Thyroid gland (tissue), 4 donors: ENCODE measurements around the gene ITGB1BP1.

Source experiments
- POLR2A ChIP-seq, 2 donors: fragments of 450-650 bp; IDR thresholded peaks; one replicate each; pipeline ENCODE4 v1.6.1; 2017; ENCODE audit warnings: antibody characterized with exemption in 2 of 2, mild to moderate bottlenecking in 2 of 2, moderate library complexity in 1 of 2
- TF ChIP-seq, protein P1 (sequence below), 6 experiments: fragments of 200-600 bp in 3 of 6; fragments of 450-650 bp in 3 of 6; sonication (generic) in 3 of 6; IDR thresholded peaks; one replicate each; pipeline ENCODE4 v1.5.1; 2016 to 2019; ENCODE audit warnings: antibody characterized with exemption in 6 of 6, mild to moderate bottlenecking in 2 of 6, inconsistent platforms in 1 of 6, moderate library complexity in 1 of 6

DNA sequence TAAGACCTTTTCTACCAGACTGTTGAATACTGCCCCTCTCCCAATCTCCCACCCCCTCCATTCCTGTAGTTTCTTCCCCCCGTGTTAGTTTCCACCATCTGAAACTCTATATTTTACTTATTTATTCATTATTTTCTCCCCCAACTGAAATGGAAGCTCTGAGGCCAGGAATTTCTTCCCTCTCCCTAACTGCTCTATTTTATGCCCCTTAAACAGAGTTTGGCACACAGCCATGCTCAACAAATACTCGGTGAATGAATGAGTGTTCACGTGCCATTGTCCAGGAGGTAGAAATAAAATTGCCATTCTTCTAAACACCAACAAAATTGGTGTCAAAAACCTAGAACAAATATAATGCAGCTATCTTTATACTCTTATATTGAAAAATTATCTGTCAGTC, 5.6 kb downstream of the ITGB1BP1 start:
- TF ChIP-seq, protein P1, sequence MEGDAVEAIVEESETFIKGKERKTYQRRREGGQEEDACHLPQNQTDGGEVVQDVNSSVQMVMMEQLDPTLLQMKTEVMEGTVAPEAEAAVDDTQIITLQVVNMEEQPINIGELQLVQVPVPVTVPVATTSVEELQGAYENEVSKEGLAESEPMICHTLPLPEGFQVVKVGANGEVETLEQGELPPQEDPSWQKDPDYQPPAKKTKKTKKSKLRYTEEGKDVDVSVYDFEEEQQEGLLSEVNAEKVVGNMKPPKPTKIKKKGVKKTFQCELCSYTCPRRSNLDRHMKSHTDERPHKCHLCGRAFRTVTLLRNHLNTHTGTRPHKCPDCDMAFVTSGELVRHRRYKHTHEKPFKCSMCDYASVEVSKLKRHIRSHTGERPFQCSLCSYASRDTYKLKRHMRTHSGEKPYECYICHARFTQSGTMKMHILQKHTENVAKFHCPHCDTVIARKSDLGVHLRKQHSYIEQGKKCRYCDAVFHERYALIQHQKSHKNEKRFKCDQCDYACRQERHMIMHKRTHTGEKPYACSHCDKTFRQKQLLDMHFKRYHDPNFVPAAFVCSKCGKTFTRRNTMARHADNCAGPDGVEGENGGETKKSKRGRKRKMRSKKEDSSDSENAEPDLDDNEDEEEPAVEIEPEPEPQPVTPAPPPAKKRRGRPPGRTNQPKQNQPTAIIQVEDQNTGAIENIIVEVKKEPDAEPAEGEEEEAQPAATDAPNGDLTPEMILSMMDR (IDR thresholded peaks at IDR 0.05), result no peak
- no peak for TF ChIP-seq POLR2A (IDR thresholded peaks at IDR 0.05)
